ENCODE data around the gene CPLANE2.
"Not testable (repeated sequence)": the region's sequence is repeated elsewhere in the genome, so short reads cannot be mapped to it uniquely, and the experiment has no call there.

The CPLANE2 gene

GRCh38 chr1:16248603-16249516, 11.9 kb upstream of the CPLANE2 start:
- no peak for DNase-seq

GRCh38 chr1:16248007-16248436, 11.0 kb upstream of the CPLANE2 start:
- no peak for DNase-seq

- DNase-seq: no peak
These were observed 10.5 kb upstream of the CPLANE2 start for GRCh38 chr1:16247441-16247840.

GRCh38 chr1:16246961-16247360, 10.0 kb upstream of the CPLANE2 start:
- no peak for DNase-seq

GRCh38 chr1:16246239-16246638, 9.3 kb upstream of the CPLANE2 start:
- not testable (repeated sequence) for DNase-seq

GRCh38 chr1:16245476-16246196, 8.7 kb upstream of the CPLANE2 start:
- no peak for DNase-seq

GRCh38 chr1:16244650-16245285, 7.8 kb upstream of the CPLANE2 start:
- no peak for DNase-seq

GRCh38 chr1:16243936-16244649, 7.1 kb upstream of the CPLANE2 start:
- peak; percentile 65 for DNase-seq

- no peak for DNase-seq
These were observed 6.2 kb upstream of the CPLANE2 start for GRCh38 chr1:16243215-16243610.

GRCh38 chr1:16242556-16243214, 5.7 kb upstream of the CPLANE2 start:
- no peak for DNase-seq

- no peak for DNase-seq
These were observed 4.3 kb upstream of the CPLANE2 start for GRCh38 chr1:16241221-16241708.

GRCh38 chr1:16239972-16240491, 3.0 kb upstream of the CPLANE2 start:
- no peak for DNase-seq

- no peak for DNase-seq
These were observed 404 bp upstream of the CPLANE2 start for GRCh38 chr1:16237343-16237830.

GRCh38 chr1:16235944-16236510, 956 bp downstream of the CPLANE2 start:
- peak; percentile 46 for DNase-seq

GRCh38 chr1:16235347-16235746, 1.6 kb downstream of the CPLANE2 start:
- no peak for DNase-seq

- DNase-seq: no peak
These were observed 3.6 kb downstream of the CPLANE2 start for GRCh38 chr1:16233431-16233830.

GRCh38 chr1:16232316-16232710, 4.7 kb downstream of the CPLANE2 start:
- DNase-seq: no peak

GRCh38 chr1:16231331-16232315, 5.4 kb downstream of the CPLANE2 start:
- DNase-seq: no peak

GRCh38 chr1:16230744-16231143, 6.2 kb downstream of the CPLANE2 start:
- DNase-seq: no peak

Measured in stimulated activated naive CD4-positive, alpha-beta T cell treated with Interleukin-2 at 50 U/mL for 16 hours (primary cell).